ENCODE data around the gene SPPL3. TPM values are rescaled to one million over a fixed set of nuclear protein-coding genes. Genes with fewer than 3 reads are reported as not detected.

SPPL3 gene
- total RNA-seq, 1 experiment from 2014 or later = 18.8 TPM

- Histone ChIP-seq H3K9ac (ENCODE audit: low read length) (no peak overlapping the region), H3K4me1 (ENCODE audit: insufficient read depth, low read length) (no peaks in the 10 kb centered on the region), H3K9me2 (replicated peaks; ENCODE audit: low read length) (no peaks in the 10 kb centered on the region), H3K4me3 (ENCODE audit: low read length) (no peak overlapping the region), H3K9me3 (ENCODE audit: low read length) (no peaks in the 10 kb centered on the region), H3F3A (ENCODE audit: low read length, unreplicated experiment) (no peaks in the 10 kb centered on the region), H3K27me3 (ENCODE audit: low read length) (no peaks in the 10 kb centered on the region), H3K27ac (ENCODE audit: low read length) (no peak overlapping the region), H2AFZ (ENCODE audit: low read length) (no peak overlapping the region), H3K79me2 (ENCODE audit: low read length) (peaks cover 37% of the 10 kb centered on the region), H3K36me3 (ENCODE audit: low read depth, low read length) (no peaks in the 10 kb centered on the region), H4K20me1 (ENCODE audit: low read length) (no peaks in the 10 kb centered on the region), H3K4me2 (ENCODE audit: low read length) (no peak overlapping the region)
- POLR2A ChIA-PET (ENCODE audit: unreplicated experiment) = no interaction called here
- TF ChIP-seq EZH2phosphoT487 (IDR thresholded peaks at IDR 0.05; ENCODE audit: borderline replicate concordance, low read length) = no peak
- TF ChIP-seq CTCF (conservative IDR thresholded peaks at IDR 0.05; ENCODE audit: low read depth, low read length) = no peak
- no peak for TF ChIP-seq EZH2 (IDR thresholded peaks at IDR 0.05; ENCODE audit: low read length, unreplicated experiment)
- CTCF ChIA-PET = no interaction called here
- intact Hi-C loops (cut with micrococcal nuclease) = no loop called here
- no TSS peak for BruUV-seq (replicated peaks)
- ATAC-seq (no peak), DNase-seq (no peak)
Observed at GRCh38 chr12:120818416-120818815, 85.7 kb downstream of the SPPL3 start.

DNA sequence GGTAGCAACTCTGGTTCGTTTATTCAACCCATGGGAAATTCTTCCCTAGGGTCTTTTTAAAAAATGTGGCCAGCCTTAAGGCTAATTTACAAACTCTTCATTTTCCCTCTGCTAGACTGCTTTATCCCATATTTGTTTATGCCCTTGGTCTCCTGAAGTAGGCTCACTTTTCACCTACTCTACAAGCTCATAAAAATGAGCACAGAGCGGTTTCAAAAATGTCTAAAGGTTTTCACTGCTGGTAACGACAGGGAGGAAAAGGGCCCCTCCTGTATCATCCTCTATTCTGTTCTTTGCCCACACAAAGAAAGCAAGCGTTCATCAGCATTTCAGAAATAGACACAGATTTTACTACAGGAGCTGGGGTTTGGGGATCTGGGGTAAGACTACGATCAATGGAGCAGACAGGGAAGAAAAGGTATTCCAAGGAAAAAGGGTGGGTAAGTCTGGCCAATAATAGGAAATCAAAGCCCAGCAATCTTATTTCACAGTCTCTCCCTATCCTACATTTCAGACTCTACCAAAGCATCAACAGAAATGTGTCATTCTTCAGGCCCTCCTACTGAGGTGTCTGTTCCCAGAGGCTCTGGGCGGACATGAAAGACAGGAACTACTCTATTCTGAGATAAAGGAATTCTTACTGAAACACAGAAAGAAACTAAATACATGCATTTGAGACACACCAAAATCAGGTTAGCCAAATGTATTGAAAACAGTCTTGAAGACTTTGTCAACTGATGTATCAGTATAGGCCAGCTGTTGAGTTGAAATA lies 86.4 kb downstream of the SPPL3 start:
- no peak overlapping the region for H3K9ac ChIP-seq (ENCODE audit: low read length)
- intact Hi-C loops (cut with micrococcal nuclease) = no loop called here
- peaks cover 37% of the 10 kb centered on the region for H3K79me2 ChIP-seq (ENCODE audit: low read length)

More for the DNA sequence above, 86.4 kb downstream of the SPPL3 start:
- Histone ChIP-seq H3K4me2 (ENCODE audit: low read length) (no peak overlapping the region), H2AFZ (ENCODE audit: low read length) (no peak overlapping the region), H3K27me3 (ENCODE audit: low read length) (no peaks in the 10 kb centered on the region), H3K9me3 (ENCODE audit: low read length) (no peaks in the 10 kb centered on the region), H3K9me2 (replicated peaks; ENCODE audit: low read length) (no peaks in the 10 kb centered on the region), H3K4me3 (ENCODE audit: low read length) (no peak overlapping the region), H4K20me1 (ENCODE audit: low read length) (no peaks in the 10 kb centered on the region), H3F3A (ENCODE audit: low read length, unreplicated experiment) (no peaks in the 10 kb centered on the region), H3K27ac (ENCODE audit: low read length) (no peak overlapping the region), H3K4me1 (ENCODE audit: insufficient read depth, low read length) (no peaks in the 10 kb centered on the region), H3K36me3 (ENCODE audit: low read depth, low read length) (no peaks in the 10 kb centered on the region)
- ATAC-seq (no peak), DNase-seq (no peak)
- ChIA-PET CTCF (no interaction called here), POLR2A (ENCODE audit: unreplicated experiment) (no interaction called here)
- no peak for TF ChIP-seq CTCF (conservative IDR thresholded peaks at IDR 0.05; ENCODE audit: low read depth, low read length)
- TF ChIP-seq EZH2 (IDR thresholded peaks at IDR 0.05; ENCODE audit: low read length, unreplicated experiment) = no peak
- no peak for TF ChIP-seq EZH2phosphoT487 (IDR thresholded peaks at IDR 0.05; ENCODE audit: borderline replicate concordance, low read length)
- no TSS peak for BruUV-seq (replicated peaks)

All from PC-3 (cell line).